Epidermal melanocyte (primary cell): ENCODE measurements around the gene EVC2.

ENCODE experiments used
- DNase-seq: peaks from one replicate; pipeline ENCODE4 v3.0.0; 2011; ENCODE audit warnings: low spot score; ENCODE audit not compliant: insufficient read length

EVC2 gene

GRCh38 chr4:5715357-5715756, 7.0 kb upstream of the EVC2 start:
- DNase-seq, result no peak

GRCh38 chr4:5713861-5714260, 5.5 kb upstream of the EVC2 start:
- no peak for DNase-seq

- DNase-seq, result no peak
These were observed 4.6 kb upstream of the EVC2 start for GRCh38 chr4:5712931-5713330.

GRCh38 chr4:5712517-5712916, 4.2 kb upstream of the EVC2 start:
- DNase-seq, result no peak

GRCh38 chr4:5711479-5712184, 3.3 kb upstream of the EVC2 start:
- DNase-seq, result no peak

DNA sequence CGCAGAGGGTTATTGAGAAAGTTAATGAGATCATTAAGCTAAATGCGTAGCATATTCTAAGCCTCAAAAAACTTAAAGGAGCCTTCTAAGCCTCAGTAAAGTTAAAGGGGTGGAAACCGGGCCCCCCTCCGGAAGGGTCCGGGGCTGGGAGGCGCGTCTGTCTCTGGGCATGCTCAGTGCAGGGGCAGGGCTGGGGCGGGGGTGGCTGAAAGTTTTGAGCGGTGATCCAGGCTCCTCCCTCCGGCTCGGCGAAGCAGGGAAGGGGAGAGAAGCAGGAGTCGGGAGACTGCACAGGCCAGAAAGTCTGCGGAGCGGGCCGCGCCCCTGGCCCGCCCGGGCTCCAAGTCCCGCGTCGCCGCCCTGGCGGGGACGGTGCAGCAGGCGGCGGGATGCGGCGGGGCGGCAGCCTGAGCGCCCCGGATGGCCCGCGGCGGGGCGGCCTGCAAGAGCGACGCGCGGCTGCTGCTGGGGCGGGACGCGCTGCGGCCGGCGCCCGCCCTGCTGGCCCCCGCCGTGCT, 2.7 kb upstream of the EVC2 start, which contains the start of gene EVC:
Gene EVC (plus strand): TSS at position 241 of the 518 bp plus-strand sequence. CDS start 180 bp downstream, at position 421.
- DNase-seq, result peak; percentile 90

DNA sequence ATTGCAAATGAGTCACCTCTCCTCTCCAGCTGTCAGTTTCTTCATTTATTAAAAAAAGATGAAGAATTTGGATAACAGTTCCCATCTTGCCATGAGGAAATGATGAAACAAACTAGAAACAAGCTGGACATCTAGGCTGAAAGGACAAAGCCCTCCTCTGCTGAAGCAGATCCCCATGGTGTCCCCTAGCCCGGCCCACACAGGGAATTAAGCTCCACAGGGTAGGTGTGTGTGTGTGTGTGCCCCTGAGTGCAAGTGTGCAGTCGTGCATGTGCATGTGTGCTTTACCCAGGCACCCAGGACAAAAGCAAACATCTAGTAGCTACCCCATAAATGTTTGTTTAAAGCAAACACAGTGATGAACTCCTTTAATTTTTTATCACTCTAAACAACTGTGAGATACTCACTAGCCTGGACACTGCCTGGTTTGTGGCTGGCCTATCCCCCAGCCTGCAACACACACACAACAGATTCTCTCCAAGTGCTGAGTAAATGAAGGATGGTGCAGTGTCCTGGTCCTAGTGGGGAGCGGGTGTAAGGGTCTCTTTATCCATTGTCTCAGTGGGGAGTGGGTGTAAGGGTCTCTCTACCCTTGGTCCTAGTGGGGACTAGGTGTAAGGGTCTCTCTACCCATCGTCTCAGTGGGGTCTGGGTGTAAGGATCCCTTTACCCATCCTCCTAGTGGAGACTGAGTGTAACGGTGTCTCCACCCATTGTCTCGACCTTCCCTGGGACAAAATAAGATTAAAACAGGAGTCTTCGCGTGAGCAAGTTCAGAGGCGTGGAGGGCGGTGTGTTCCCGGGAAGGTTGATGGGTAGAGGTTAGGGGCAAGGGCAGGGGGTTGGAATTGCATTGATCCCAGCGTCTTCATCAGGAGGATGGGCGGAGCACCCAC, 2.0 kb upstream of the EVC2 start:
- no peak for DNase-seq

DNA sequence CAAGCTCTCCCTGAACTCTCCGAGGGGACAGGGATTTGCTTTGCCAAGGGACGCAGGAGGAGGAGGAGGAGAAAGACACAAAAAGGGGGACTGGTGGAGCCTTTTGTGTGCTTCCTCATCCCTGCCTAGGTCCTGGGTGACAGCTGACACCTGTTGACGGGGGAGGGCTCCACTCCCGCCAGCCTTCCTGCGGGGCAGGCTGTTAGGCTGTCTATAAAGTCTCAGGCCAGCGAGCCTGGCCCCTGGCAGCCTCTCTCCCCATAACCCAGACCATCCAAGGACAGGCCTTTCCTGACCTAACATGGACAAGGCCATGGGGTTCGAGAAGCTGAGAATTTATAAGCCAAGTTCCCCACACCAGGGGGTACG, 832 bp upstream of the EVC2 start:
- no peak for DNase-seq

- no peak for DNase-seq
These were observed 446 bp downstream of the EVC2 start for GRCh38 chr4:5707778-5708448.

- DNase-seq, result no peak
These were observed 993 bp downstream of the EVC2 start for GRCh38 chr4:5707366-5707765.

DNA sequence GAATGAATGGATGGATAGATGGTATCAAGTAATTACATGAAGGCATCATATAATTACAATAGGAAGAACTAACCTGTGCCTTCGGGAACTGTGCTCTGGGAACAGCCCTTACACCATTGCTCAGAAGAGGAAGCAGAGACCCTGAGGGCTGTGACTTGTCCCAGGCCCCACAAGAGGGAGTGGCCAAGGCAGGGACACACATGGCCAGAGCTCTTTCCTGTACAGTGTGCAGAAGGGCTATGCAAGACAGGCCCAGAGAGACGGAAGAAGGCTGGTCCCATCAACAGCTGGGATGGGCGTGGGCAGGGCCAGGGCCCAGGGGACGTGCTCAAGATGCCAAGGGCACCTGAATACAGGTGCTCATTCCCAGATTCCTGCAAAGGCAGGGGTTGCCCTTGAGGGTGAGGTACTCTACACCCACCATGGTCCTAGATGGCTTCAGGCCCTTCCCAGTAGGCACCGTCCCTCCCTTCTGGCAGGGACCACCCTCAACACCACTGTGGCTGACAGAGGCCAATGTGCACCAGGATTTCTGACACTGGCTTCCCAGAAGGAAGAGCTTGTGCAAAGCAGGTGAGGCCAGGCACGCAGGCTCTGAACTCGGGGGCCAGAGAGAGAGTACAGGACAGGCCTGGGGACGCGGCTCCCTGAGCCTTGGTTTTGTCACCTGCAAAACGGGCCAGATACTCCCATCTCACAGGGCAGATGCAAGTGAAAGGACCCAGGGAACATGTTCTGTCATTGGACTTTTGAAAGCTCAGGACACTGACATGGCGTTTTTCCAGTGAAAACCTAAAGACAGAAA, 1.7 kb downstream of the EVC2 start:
- DNase-seq, result no peak

DNA sequence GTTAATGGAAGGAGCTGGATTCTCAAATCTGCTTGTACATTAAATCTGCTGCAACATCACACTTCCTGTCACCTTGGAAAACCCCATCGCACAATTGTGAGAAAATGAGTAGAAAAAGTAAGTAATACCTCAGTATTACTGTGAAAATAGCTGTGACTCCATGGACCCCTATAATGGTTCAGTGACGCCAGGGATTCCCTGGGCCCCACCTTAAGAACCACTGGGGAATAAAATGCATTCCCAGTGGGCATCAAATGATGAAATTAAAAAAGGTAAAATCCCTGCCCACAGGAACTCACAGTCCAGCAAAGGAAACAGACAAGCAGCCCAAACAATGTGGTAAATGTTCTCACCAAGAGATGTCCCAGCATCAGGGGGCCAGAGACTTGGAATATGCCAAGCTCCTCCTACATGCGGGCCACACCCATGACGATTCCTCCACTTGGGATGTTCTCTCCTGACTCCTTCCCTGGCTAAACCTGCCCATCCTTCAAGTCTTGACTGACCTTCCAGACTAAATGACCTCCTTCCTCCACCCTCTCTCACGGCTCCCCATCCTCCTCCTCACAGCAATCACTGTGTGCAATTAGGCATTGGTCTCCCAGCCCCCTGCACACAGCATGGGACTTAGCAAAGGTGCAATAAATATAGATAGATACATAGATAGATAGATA, 2.6 kb downstream of the EVC2 start:
- DNase-seq, result no peak

DNA sequence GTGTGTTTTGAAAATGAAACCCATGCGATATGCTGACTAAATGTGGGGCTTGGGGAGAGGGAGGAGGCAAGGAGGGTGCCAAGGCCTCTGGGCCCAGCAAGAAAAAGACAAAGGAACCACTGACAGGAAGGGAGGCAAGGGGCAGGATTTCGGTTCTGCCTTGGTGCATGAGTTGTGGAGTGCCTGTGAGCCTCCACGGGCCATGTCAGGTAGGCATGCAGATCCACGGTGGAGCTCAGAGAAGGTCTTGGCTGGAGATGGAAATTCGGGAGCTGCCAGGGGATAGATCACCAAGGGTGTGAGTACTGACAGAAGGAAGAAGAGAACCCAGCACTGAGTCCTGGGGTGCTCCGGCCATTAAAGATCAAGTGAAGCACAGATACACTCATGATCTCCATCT, 4.1 kb downstream of the EVC2 start:
- DNase-seq, result no peak

GRCh38 chr4:5703831-5704230, 4.5 kb downstream of the EVC2 start:
- no peak for DNase-seq

- no peak for DNase-seq
These were observed 6.4 kb downstream of the EVC2 start for GRCh38 chr4:5701971-5702370.

DNA sequence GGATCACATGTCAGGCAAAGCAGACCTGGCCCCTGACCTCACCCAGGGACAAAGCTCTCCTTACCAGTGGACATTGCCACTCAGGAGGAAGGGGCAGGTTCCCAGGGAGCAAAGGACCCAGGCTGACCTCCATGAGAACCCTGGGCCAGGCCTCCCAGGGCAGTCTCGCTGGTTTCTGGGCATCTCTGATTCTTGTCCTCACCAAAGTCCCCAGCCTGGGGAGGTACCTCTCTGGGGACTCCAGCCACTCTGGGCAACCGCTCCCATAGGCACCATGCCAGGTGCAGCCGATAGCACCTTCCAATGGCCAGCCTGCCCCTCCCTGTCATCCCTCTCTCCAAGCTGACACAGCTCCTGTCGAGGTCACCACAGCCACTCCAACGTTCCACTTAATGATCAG, 7.9 kb downstream of the EVC2 start:
- no peak for DNase-seq

- DNase-seq, result no peak
These were observed 12.0 kb downstream of the EVC2 start for GRCh38 chr4:5696341-5696740.

DNA sequence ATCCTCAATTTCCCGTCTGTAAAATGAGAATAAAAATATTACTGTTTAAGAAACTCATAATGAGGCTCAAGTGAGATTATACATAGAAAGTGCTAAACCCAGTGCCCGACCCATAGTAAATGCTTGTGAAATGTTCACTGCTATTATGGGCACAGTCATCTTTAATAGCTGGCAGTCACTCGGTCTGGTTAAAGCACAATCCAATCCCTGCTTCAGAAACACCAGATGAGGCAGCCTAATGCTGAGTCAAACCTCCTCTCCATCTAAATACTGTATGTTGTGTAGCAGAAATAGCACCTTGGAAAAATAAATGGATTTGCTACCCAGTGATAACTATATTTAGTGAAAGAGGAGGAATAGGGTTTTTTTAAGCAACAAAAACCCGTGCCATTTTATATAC, 14.5 kb downstream of the EVC2 start:
- DNase-seq, result no peak

GRCh38 chr4:5691491-5692132, 16.7 kb downstream of the EVC2 start:
- DNase-seq, result no peak

DNA sequence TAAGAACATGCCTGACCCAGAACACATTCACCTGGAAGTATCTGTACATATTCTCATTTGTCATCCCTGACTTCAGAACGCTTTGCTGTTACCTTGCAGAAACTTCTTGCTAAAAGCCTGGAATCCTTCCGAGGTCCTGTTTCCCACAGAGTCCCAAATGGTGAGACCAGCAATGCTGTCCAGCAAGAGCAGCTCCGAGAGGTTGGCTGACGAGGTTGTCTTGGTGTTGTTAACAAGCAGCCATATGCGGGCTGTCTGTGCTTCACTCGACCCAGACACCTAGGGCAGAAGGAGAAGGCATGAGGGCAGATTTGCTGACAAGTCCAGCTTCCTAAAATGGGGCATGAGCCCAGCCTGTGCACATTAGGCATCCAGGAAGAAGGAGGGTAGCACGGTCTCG, 19.3 kb downstream of the EVC2 start:
- no peak for DNase-seq
